GDM1 (cell line): ENCODE data around the gene LPP.

ENCODE experiments used
- DNase-seq: peaks from one replicate; lab custom pipeline; 2025; lab: John Stamatoyannopoulos, UW

LPP gene

GRCh38 chr3:188878076-188878475, 724.1 kb downstream of the LPP start:
- no peak for DNase-seq

GRCh38 chr3:188881954-188882641, 728.1 kb downstream of the LPP start:
- no peak for DNase-seq

GRCh38 chr3:188884299-188885043, 730.5 kb downstream of the LPP start:
- no peak for DNase-seq

DNA sequence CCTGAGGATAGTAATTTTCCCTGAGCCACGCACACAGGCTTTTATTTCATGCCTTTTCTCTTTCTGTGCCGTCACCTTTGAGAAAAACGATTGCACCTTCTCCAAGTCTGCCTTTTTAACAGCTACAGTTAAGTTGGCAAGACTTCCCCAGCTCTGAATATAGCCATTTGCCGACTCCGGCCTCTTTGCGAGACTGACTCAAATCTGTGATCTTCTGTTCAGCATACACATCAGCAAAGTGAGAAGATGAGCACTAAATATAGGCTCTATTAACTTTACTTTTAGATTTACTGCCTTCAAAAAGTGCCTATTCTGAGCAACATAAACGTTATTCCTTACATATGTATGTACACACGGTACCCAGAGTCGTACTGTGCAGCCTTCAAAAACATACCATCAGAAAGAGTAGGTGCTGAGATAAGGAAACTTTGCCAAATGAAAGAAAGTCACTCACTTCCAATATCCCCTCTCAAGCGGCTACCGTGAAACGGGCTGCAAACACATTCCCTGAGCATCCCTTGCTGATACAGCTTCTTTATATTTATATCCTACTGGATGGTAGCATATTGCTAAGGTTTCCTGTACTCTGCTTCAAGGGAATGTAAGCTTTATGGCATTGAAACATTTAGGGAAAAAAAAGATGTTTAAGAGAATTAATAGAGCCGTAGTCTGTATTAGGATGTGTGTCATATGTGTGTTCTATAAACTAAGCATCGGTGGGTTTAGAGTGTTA, 734.5 kb downstream of the LPP start:
- DNase-seq, result no peak

- DNase-seq, result no peak
Observed at GRCh38 chr3:188889054-188889491, 735.1 kb downstream of the LPP start.

- DNase-seq, result no peak
Observed at GRCh38 chr3:188890572-188891270, 736.8 kb downstream of the LPP start.

GRCh38 chr3:188899881-188900280, 745.9 kb downstream of the LPP start:
- no peak for DNase-seq

- DNase-seq, result no peak
Observed at GRCh38 chr3:188900421-188900951, 746.5 kb downstream of the LPP start.

DNA sequence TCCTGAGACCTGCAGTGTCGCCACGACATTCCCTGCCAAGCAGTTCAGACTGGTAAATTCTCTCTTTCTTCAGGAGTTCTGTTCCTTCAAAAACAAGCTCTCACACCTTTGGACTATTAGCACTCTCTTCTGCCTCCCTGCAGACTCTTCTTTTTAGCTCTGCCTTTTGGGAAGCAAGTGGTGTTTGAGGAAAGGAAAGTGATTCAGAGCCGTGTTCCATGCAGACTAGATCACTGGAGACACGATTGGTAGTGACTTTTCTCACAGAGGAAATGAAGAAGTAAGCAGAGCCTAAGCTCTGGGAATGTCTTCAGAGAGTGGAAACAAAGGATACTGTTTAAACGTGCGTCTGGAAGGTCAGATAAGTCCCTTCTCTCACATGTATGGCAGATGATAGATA, 747.2 kb downstream of the LPP start:
- no peak for DNase-seq

GRCh38 chr3:188901671-188902287, 747.8 kb downstream of the LPP start:
- DNase-seq, result no peak

GRCh38 chr3:188904670-188905069, 750.7 kb downstream of the LPP start:
- DNase-seq, result no peak

DNA sequence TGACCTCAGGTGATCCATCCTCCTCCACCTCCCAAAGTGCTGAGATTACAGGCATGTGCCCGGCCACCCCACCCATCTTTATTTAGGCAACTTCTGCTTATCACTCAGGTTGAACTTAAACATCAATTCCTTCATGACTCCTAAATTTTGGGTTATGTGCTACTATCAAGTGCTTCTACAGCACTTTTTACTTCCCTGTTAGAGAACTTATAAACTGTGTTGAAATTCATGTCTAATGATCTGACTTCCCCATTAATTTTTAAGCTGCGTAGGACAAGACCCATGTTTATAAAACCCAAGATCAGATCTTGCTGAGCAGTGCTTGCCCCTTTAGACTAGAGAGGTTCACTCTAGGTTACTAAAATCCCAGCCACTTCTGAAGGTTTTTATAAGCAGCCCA, 751.6 kb downstream of the LPP start:
- no peak for DNase-seq

GRCh38 chr3:188906236-188906635, 752.3 kb downstream of the LPP start:
- DNase-seq, result no peak

DNA sequence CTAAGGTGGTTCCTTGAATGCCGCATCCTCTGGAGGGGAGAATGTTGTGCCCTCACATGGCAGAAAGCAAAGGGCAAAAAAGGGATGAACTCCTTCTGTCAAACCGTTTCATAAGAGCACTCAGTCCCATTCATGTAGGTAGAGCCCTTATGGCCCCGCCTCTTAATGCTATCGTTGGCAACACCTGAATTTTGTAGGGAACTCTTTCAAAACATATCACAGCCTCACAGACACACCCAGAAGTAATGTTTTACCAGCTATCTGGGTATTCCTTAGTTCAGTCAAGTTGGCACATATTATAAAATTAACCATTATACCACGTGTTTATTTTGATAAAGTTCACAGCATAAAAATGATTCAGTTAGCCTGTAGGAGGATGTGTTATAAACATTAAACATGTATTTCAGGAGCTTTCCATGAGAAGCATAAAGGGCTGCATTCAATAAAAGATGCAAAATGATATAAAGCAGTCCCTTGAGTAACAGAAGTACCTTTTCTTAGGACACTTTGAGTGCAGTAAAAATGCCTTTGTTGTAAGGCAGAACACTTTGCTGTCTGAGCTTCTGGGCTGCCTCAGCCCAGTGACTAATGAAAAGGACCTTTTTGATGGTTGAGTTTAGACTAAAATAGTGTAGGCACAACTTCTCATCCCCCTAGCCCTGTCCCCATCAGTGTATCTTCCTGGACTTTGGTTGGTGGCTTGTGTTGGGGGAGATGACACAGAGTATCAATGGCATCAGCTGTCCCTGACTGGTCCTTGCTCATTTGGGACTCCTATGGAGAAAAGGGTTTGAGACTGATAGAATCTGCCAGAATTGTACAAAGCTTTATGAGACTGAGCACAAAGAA, 754.3 kb downstream of the LPP start:
- DNase-seq, result no peak

GRCh38 chr3:188911026-188911850, 757.3 kb downstream of the LPP start:
- DNase-seq, result no peak

- DNase-seq, result no peak
Observed at GRCh38 chr3:188913084-188913483, 759.1 kb downstream of the LPP start.

- DNase-seq, result no peak
Observed at GRCh38 chr3:188914552-188914951, 760.6 kb downstream of the LPP start.

DNA sequence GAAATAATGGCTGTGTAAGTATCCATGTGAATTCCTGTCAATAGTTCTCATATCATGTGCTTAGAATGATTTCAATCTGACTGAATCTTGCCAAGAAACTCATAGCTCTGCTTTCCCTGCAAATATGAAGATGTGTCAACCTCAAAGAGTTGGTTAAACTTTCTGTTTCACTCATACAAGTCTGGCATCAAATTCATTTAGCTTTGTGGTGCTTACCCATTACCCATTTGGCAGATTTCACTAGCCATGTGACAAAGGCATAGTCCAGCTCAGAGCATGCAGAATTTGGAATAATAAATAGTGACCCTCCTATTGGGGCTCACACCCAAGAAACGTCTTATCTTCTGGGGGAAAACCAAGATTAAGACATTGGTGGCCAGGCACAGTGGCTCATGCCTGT, 761.2 kb downstream of the LPP start:
- DNase-seq, result no peak

GRCh38 chr3:188916934-188917401, 763.0 kb downstream of the LPP start:
- DNase-seq, result no peak

GRCh38 chr3:188918093-188918492, 764.1 kb downstream of the LPP start:
- DNase-seq, result no peak
